ENCODE measurements around the gene WDR44. TPM values are rescaled to one million over a fixed set of nuclear protein-coding genes. Genes with fewer than 3 reads are reported as not detected.

The WDR44 gene
- total RNA-seq, 2 experiments from 2014 or later = 11.7 to 12.2 TPM

DNA sequence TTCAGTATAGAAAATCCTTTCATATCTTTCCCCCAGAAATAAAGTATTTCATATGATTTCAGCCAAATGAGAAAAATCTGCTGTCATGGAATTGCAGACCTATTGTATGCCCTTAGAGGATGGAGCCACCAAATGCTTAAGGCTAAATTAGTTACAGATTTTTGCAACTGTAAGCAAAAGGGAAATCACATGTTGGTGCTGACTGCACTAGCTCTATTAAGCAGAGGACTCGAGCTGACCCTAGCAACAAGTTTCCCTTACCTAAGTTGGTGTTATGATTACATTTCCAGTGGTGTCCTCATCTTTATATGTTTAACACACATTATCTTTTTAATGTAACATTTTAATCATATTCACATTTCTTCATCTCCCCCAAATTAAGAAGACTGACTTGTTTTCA, 91.4 kb downstream of the WDR44 start:
- Histone ChIP-seq H3K36me3 (ENCODE audit: insufficient read depth, low read length) (peaks cover 32% of the 10 kb centered on the region), H3K27ac (ENCODE audit: low read depth in 1 of 2, low read length in 2 of 2) (no peak overlapping the region), H3K4me1 (ENCODE audit: insufficient read depth, low read length) (no peaks in the 10 kb centered on the region), H3K9me3 (ENCODE audit: control insufficient read depth in 1 of 2, insufficient read depth in 1 of 2, low read length in 2 of 2) (no peaks in the 10 kb centered on the region), H3K4me3 (ENCODE audit: low read length) (no peak overlapping the region), H3K27me3 (ENCODE audit: control insufficient read depth in 1 of 2, insufficient read depth in 2 of 2, low read length in 2 of 2) (no peaks in the 10 kb centered on the region)
- no peak overlapping the region for H3K27ac Mint-ChIP-seq
- DNase-seq (no peak), ATAC-seq (ENCODE audit: poor library complexity) (no peak)
- intact Hi-C loops (cut with DNase I, micrococcal nuclease) = no loop called here
- POLR2A ChIA-PET = no interaction called here
- H3K4me1 Mint-ChIP-seq (ENCODE audit: low read depth) = no peaks in the 10 kb centered on the region
- peaks cover 66% of the 10 kb centered on the region for H3K36me3 Mint-ChIP-seq (ENCODE audit: low read depth)
- no peaks in the 10 kb centered on the region for H3K9me3 Mint-ChIP-seq
- H3K4me3 Mint-ChIP-seq = no peak overlapping the region
- CTCF ChIA-PET = no interaction called here
- H3K27me3 Mint-ChIP-seq = no peaks in the 10 kb centered on the region
- TF ChIP-seq, protein P1, sequence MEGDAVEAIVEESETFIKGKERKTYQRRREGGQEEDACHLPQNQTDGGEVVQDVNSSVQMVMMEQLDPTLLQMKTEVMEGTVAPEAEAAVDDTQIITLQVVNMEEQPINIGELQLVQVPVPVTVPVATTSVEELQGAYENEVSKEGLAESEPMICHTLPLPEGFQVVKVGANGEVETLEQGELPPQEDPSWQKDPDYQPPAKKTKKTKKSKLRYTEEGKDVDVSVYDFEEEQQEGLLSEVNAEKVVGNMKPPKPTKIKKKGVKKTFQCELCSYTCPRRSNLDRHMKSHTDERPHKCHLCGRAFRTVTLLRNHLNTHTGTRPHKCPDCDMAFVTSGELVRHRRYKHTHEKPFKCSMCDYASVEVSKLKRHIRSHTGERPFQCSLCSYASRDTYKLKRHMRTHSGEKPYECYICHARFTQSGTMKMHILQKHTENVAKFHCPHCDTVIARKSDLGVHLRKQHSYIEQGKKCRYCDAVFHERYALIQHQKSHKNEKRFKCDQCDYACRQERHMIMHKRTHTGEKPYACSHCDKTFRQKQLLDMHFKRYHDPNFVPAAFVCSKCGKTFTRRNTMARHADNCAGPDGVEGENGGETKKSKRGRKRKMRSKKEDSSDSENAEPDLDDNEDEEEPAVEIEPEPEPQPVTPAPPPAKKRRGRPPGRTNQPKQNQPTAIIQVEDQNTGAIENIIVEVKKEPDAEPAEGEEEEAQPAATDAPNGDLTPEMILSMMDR (IDR thresholded peaks at IDR 0.05) = no peak

DNA sequence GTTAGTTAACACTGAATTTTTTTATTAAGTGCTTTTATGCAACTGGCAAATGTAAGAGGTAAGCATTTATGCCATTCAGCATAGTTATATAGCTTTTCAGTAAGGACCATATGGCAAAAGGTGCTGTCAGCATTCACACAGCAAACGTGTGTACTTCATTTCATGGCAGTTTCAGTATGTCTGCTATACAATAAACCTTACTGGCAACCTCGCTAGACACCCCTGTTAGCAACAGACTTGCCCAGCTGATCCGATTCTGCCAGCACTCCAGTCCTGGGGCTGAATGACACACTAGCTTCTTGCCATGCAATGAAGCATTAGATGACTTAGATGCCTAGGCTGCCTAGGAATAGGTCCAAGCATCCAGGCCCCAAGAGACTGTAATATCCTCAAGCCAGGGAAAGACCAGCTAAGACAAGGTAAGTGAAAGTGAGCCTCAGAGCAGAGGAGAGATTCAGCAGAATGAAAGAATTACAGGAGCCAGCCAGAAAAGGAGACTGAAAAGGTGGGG, 102.4 kb downstream of the WDR44 start:
- Histone ChIP-seq H3K27ac (ENCODE audit: low read depth in 1 of 2, low read length in 2 of 2) (no peak overlapping the region), H3K27me3 (ENCODE audit: control insufficient read depth in 1 of 2, insufficient read depth in 2 of 2, low read length in 2 of 2) (no peaks in the 10 kb centered on the region), H3K4me3 (ENCODE audit: low read length) (no peak overlapping the region), H3K9me3 (ENCODE audit: control insufficient read depth in 1 of 2, insufficient read depth in 1 of 2, low read length in 2 of 2) (no peaks in the 10 kb centered on the region), H3K4me1 (ENCODE audit: insufficient read depth, low read length) (no peaks in the 10 kb centered on the region), H3K36me3 (ENCODE audit: insufficient read depth, low read length) (peaks cover 19% of the 10 kb centered on the region)
- no peaks in the 10 kb centered on the region for H3K9me3 Mint-ChIP-seq
- TF ChIP-seq, protein P1 (IDR thresholded peaks at IDR 0.05) = no peak
- ATAC-seq (ENCODE audit: poor library complexity) = no peak
- DNase-seq = no peak
- H3K4me3 Mint-ChIP-seq = no peak overlapping the region
- H3K27me3 Mint-ChIP-seq = no peaks in the 10 kb centered on the region
- ChIA-PET CTCF (interaction anchor here (1.0 kb wide), 1 partner anchor 9 kb away, joined by 3 read pairs; no protein-coding TSS in a partner anchor), POLR2A (no interaction called here)
- intact Hi-C loops (cut with DNase I, micrococcal nuclease) = no loop called here
- H3K4me1 Mint-ChIP-seq (ENCODE audit: low read depth) = no peaks in the 10 kb centered on the region
- H3K27ac Mint-ChIP-seq = no peak overlapping the region
- peaks cover 48% of the 10 kb centered on the region for H3K36me3 Mint-ChIP-seq (ENCODE audit: low read depth)

DNA sequence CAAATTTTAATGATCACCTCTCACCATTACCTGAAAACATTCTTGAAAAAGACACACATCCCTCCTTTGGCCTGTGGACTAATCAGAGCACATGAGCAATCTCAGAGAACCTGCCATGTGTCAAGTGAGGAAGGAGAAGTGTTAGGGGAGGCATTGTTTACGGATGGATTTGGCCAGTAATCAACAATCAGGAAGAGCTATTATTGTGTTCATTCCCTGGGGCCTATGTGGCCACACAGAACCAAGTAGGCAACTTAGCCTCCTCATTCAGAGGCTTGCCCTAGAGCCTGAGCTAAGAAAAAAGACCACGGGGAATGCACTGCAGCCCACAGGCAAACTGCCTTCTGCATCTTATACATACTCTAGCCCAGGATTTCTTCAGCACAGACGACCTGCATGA, 109.1 kb downstream of the WDR44 start:
- Mint-ChIP-seq H3K9me3 (no peaks in the 10 kb centered on the region), H3K27ac (no peak overlapping the region), H3K36me3 (ENCODE audit: low read depth) (peaks cover 17% of the 10 kb centered on the region), H3K4me1 (ENCODE audit: low read depth) (peaks cover 6% of the 10 kb centered on the region), H3K4me3 (no peak overlapping the region), H3K27me3 (no peaks in the 10 kb centered on the region)
- no peak overlapping the region for H3K27ac ChIP-seq (ENCODE audit: low read depth in 1 of 2, low read length in 2 of 2)
- intact Hi-C loops (cut with DNase I, micrococcal nuclease) = loop anchor here in 1 of 2 experiments (5.0 kb wide), 1 partner anchor 612 kb away; no protein-coding TSS in a partner anchor
- no peak overlapping the region for H3K4me3 ChIP-seq (ENCODE audit: low read length)
- H3K36me3 ChIP-seq (ENCODE audit: insufficient read depth, low read length) = peaks cover 5% of the 10 kb centered on the region
- H3K4me1 ChIP-seq (ENCODE audit: insufficient read depth, low read length) = no peaks in the 10 kb centered on the region
- POLR2A ChIA-PET = no interaction called here
- no peaks in the 10 kb centered on the region for H3K27me3 ChIP-seq (ENCODE audit: control insufficient read depth in 1 of 2, insufficient read depth in 2 of 2, low read length in 2 of 2)
- DNase-seq (no peak), ATAC-seq (ENCODE audit: poor library complexity) (no peak)
- TF ChIP-seq, protein P1 (IDR thresholded peaks at IDR 0.05) = no peak
- no peaks in the 10 kb centered on the region for H3K9me3 ChIP-seq (ENCODE audit: control insufficient read depth in 1 of 2, insufficient read depth in 1 of 2, low read length in 2 of 2)
- CTCF ChIA-PET = no interaction called here

Data from CD4-positive, alpha-beta T cell (primary cell).